HG02938 (cell line): ENCODE data around the gene CD1D.
"Not testable (repeated sequence)": the region's sequence is repeated elsewhere in the genome, so short reads cannot be mapped to it uniquely, and the experiment has no call there.

Experiments
- ATAC-seq: cut with Tn5 transposase; IDR thresholded peaks from one replicate; pipeline ENCODE4 v1.9.1; 2021; ENCODE audit warnings: mild to moderate bottlenecking, moderate library complexity; ENCODE audit not compliant: unreplicated experiment

The CD1D gene

GRCh38 chr1:158175915-158176314 lies 4.8 kb upstream of the CD1D start:
- ATAC-seq: not testable (repeated sequence)

GRCh38 chr1:158176399-158176798 lies 4.3 kb upstream of the CD1D start:
- ATAC-seq: no peak

- not testable (repeated sequence) for ATAC-seq
Measured at GRCh38 chr1:158176849-158177699, 3.6 kb upstream of the CD1D start.

- no peak for ATAC-seq
Measured at GRCh38 chr1:158177700-158178450, 2.8 kb upstream of the CD1D start.

GRCh38 chr1:158179301-158180041 lies 1.2 kb upstream of the CD1D start:
- ATAC-seq: peak; percentile 91

- ATAC-seq: no peak
Measured at GRCh38 chr1:158181577-158181922, 855 bp downstream of the CD1D start.

GRCh38 chr1:158185770-158186169 lies 5.1 kb downstream of the CD1D start:
- ATAC-seq: no peak

GRCh38 chr1:158186180-158186579 lies 5.5 kb downstream of the CD1D start:
- no peak for ATAC-seq

GRCh38 chr1:158188611-158189010 lies 7.9 kb downstream of the CD1D start:
- no peak for ATAC-seq

GRCh38 chr1:158189624-158190023 lies 8.9 kb downstream of the CD1D start:
- no peak for ATAC-seq

GRCh38 chr1:158191299-158191698 lies 10.6 kb downstream of the CD1D start:
- ATAC-seq: no peak

GRCh38 chr1:158196461-158196860 lies 15.8 kb downstream of the CD1D start:
- no peak for ATAC-seq

- no peak for ATAC-seq
Measured at GRCh38 chr1:158199849-158200248, 19.2 kb downstream of the CD1D start.

GRCh38 chr1:158200527-158200926 lies 19.8 kb downstream of the CD1D start:
- ATAC-seq: no peak

- no peak for ATAC-seq
Measured at GRCh38 chr1:158203693-158204457, 23.2 kb downstream of the CD1D start.

GRCh38 chr1:158204458-158204827 lies 23.7 kb downstream of the CD1D start:
- no peak for ATAC-seq

- ATAC-seq: no peak
Measured at GRCh38 chr1:158208586-158209116, 28.0 kb downstream of the CD1D start.

- no peak for ATAC-seq
Measured at GRCh38 chr1:158212320-158212719, 31.6 kb downstream of the CD1D start.

- not testable (repeated sequence) for ATAC-seq
Measured at GRCh38 chr1:158223445-158223844, 42.8 kb downstream of the CD1D start.

GRCh38 chr1:158227904-158228623 lies 47.4 kb downstream of the CD1D start:
- no peak for ATAC-seq
